Subcutaneous adipose tissue (tissue), 4 donors: Measurements from ENCODE around the gene CLCN6. TPM values are rescaled to one million over a fixed set of nuclear protein-coding genes. Genes with fewer than 3 reads are reported as not detected.

ENCODE experiments used
- CTCF ChIP-seq: fragments of 450-650 bp; IDR thresholded peaks from one replicate; pipeline ENCODE4 v1.5.1; 2016; ENCODE audit warnings: low read depth, mild to moderate bottlenecking, control low read depth, antibody characterized with exemption, moderate library complexity
- small RNA-seq: library from RNA; depleted of rRNA; stranded (forward); fragments of <200 nt; gene quantifications from one replicate; pipeline ENCODE3, GENCODE V24; 2016
- total RNA-seq, 4 donors: library from RNA; depleted of rRNA; stranded (reverse); fragments of >200 nt; gene quantifications; one replicate each; pipeline ENCODE4 v1.1.0, GENCODE V29; 2016

CLCN6 gene
- total RNA-seq, 4 donors from 2014 or later = 14.4 to 21.2 (median 20.5) TPM

DNA sequence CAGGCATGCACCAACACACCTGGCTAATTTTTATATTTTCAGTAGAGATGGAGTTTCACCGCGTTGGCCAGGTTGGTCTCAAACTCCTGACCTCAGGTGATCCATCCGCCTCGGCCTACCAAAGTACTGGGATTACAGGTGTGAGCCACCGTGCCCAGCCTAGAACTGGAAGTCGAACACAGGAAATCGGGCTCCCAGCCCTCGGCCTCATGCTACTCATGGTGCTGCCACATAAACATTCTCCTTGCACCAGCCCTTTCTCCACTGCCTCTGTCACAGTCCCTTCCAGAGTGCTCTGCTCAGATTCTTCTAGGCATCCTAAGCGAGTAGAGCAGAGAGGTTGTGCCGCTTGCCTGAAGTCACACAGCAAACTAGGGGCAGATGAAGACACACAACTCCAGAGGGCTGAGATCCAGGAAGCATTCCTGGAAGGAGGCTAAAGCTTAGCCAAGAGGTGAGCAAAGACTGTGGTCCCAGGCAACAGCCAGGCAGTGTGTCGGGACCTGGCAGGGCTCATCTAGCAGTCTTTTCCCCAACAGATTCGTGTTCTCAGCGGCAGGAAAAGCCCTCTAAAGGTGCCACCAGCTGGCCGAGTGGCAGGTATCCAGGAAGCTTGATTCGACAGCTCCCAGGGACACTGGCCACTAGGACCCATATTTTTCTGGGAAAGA, 82.3 kb downstream of the CLCN6 start:
- TF ChIP-seq CTCF = no peak

DNA sequence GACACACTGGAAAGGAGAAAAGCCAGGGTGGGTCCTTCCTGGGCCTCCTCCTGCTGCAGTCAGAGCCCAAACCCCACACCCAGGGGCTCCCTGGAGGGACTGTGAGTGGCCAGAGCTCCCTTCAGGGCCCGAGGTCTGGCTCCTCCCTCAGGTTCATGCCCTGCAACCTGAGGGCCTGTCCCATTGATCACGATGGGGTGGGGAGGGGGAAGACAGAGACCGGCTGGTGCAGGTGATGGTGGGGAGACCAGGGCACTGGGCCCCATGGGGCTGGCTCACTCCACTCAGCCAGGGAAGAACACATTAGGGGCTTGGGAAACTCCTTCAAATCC, 82.9 kb downstream of the CLCN6 start:
- no peak for TF ChIP-seq CTCF

- no peak for TF ChIP-seq CTCF
Observed at GRCh38 chr1:11891433-11892186, 85.6 kb downstream of the CLCN6 start.

Small RNAs within 50 kb of the gene (small RNA-seq; reads per million reads assigned to genes)
- gene RF02156 (not detected), gene RF02157 (not detected), gene RF02158 (not detected)

Other genes with a start within 250 kb of the CLCN6 start
- under 1 TPM in 2 of 4 donors, not detected in 2; 0.22 to 0.51 TPM for gene FBXO2, start 151.8 kb upstream of the CLCN6 start, total RNA-seq
- gene FBXO44, start 151.3 kb upstream of the CLCN6 start, total RNA-seq = 10 to 100 TPM in 1 of 4 donors, 1 to 10 TPM in 3; 6.2 to 13.1 (median 7.8) TPM
- 10 to 100 TPM in 3 of 4 donors, 1 to 10 TPM in 1; 8.2 to 16.6 (median 13.5) TPM for gene FBXO6, start 142.0 kb upstream of the CLCN6 start, total RNA-seq
- gene MAD2L2, start 125.0 kb upstream of the CLCN6 start, total RNA-seq = 10 to 100 TPM; 20.5 to 44.5 (median 25.8) TPM
- gene DRAXIN, start 114.5 kb upstream of the CLCN6 start, total RNA-seq = under 1 TPM in 1 of 4 donors, not detected in 3; 0.17 TPM
- 10 to 100 TPM; 22.0 to 82.3 (median 58.3) TPM for gene AGTRAP, start 70.1 kb upstream of the CLCN6 start, total RNA-seq
- gene C1orf167, start 44.0 kb upstream of the CLCN6 start, total RNA-seq = 1 to 10 TPM in 1 of 4 donors, under 1 TPM in 1, not detected in 2; 0.17 to 3.9 TPM
- gene MTHFR, start 227 bp upstream of the CLCN6 start, total RNA-seq = 10 to 100 TPM; 13.4 to 38.8 (median 27.7) TPM
- not detected for gene NPPA, start 41.6 kb downstream of the CLCN6 start, total RNA-seq
- gene NPPB, start 52.8 kb downstream of the CLCN6 start, total RNA-seq = not detected
- 10 to 100 TPM; 39.0 to 78.6 (median 49.1) TPM for gene KIAA2013, start 120.2 kb downstream of the CLCN6 start, total RNA-seq
- gene PLOD1, start 128.5 kb downstream of the CLCN6 start, total RNA-seq = 10 to 100 TPM; 34.4 to 95.1 (median 72.7) TPM
- 10 to 100 TPM; 46.5 to 69.9 (median 48.8) TPM for gene MFN2, start 174.3 kb downstream of the CLCN6 start, total RNA-seq
- gene MIIP, start 213.3 kb downstream of the CLCN6 start, total RNA-seq = 10 to 100 TPM; 17.1 to 26.3 (median 22.1) TPM